A673 (cell line): ENCODE measurements around the gene H19. TPM values are rescaled to one million over a fixed set of nuclear protein-coding genes. Genes with fewer than 3 reads are reported as not detected.

Experiments used
- BruUV-seq: library from RNA; stranded (reverse); fragments of 400-500 nt; replicated peaks from 2 replicates; lab custom pipeline; 2021; lab: Mats Ljungman, UMichigan
- CTCF ChIA-PET: fragments of 300-600 bp; sonication (Branson Sonifier 250); formaldehyde crosslinking; loops from one replicate; lab custom pipeline; 2022; ENCODE audit warnings: antibody characterized with exemption; lab: Charles Lee
- POLR2A ChIA-PET: fragments of 300-600 bp; sonication (Branson Sonifier 250); formaldehyde crosslinking; loops from one replicate; lab custom pipeline; 2022; ENCODE audit warnings: antibody characterized with exemption; ENCODE audit not compliant: low non-redundant PET; lab: Charles Lee
- DNase-seq: peaks from one replicate; pipeline ENCODE4 v3.0.0-alpha.2; 2015; ENCODE audit warnings: low spot score
- H3K27ac ChIP-seq: fragments of 200-600 bp; sonication (generic); 2 replicates; pipeline ENCODE4 v1.5.1; 2016; ENCODE audit warnings: mixed run types, low read depth, mild to moderate bottlenecking, mixed read lengths, antibody characterized with exemption, low read length; ENCODE audit not compliant: poor library complexity, severe bottlenecking
- H3K27me3 ChIP-seq: fragments of 200-600 bp; sonication (generic); replicated peaks from 2 replicates; pipeline ENCODE4 v1.6.1; 2017; ENCODE audit warnings: mixed run types, low read depth, mild to moderate bottlenecking, mixed read lengths, antibody characterized with exemption, low read length; ENCODE audit not compliant: insufficient read depth, poor library complexity
- H3K36me3 ChIP-seq: fragments of 200-600 bp; sonication (generic); 2 replicates; pipeline ENCODE4 v1.6.1; 2016; ENCODE audit warnings: mixed run types, mild to moderate bottlenecking, mixed read lengths, antibody characterized with exemption, low read length; ENCODE audit not compliant: insufficient read depth, poor library complexity, severe bottlenecking
- H3K4me1 ChIP-seq: fragments of 200-600 bp; sonication (generic); 2 replicates; pipeline ENCODE4 v1.6.1; 2017; ENCODE audit warnings: mixed run types, mild to moderate bottlenecking, mixed read lengths, antibody characterized with exemption, low read length; ENCODE audit not compliant: insufficient read depth, poor library complexity, severe bottlenecking
- H3K4me3 ChIP-seq: fragments of 200-600 bp; sonication (generic); 2 replicates; pipeline ENCODE4 v1.5.1; 2016; ENCODE audit warnings: low read depth, mixed run types, mild to moderate bottlenecking, mixed read lengths, low read length; ENCODE audit not compliant: poor library complexity, severe bottlenecking
- H3K9me3 ChIP-seq: fragments of 200-600 bp; sonication (generic); 2 replicates; pipeline ENCODE4 v1.6.1; 2016; ENCODE audit warnings: mixed run types, low read depth, mild to moderate bottlenecking, mixed read lengths, antibody characterized with exemption, low read length; ENCODE audit not compliant: poor library complexity, severe bottlenecking
- CTCF ChIP-seq: fragments of 300-800, 200-600 bp; sonication (generic); conservative IDR thresholded peaks from 2 replicates; pipeline ENCODE4 v1.5.1; 2017; ENCODE audit warnings: low read depth, mild to moderate bottlenecking, antibody characterized with exemption, low read length, moderate library complexity, mixed read lengths
- EZH2 ChIP-seq: fragments of 200-600 bp; sonication (generic); IDR thresholded peaks from 2 replicates; pipeline ENCODE4 v1.6.1; 2017; ENCODE audit warnings: borderline replicate concordance, low read depth, mild to moderate bottlenecking, mixed read lengths, antibody characterized with exemption, low read length; ENCODE audit not compliant: poor library complexity, severe bottlenecking
- intact Hi-C: fragments of 100-400 bp; cut with micrococcal nuclease; formaldehyde crosslinking; loops from one replicate; pipeline ENCODE4 v1.10.0; 2022; ENCODE audit not compliant: unreplicated experiment
- total RNA-seq: library from RNA; stranded (reverse); gene quantifications from 2 replicates; pipeline ENCODE4 v1.2.3, GENCODE V29; 2021

The H19 gene
- total RNA-seq, 1 experiment from 2014 or later = not detected

GRCh38 chr11:2031058-2031457 lies 33.4 kb upstream of the H19 start:
- POLR2A ChIA-PET = no interaction called here
- no peaks in the 10 kb centered on the region for H3K4me1 ChIP-seq

GRCh38 chr11:2027708-2028107 lies 30.1 kb upstream of the H19 start:
- ChIA-PET POLR2A (no interaction called here), CTCF (no interaction called here)
- no peak for TF ChIP-seq CTCF
- no peak for TF ChIP-seq EZH2
- Histone ChIP-seq H3K9me3 (no peaks in the 10 kb centered on the region), H3K36me3 (no peaks in the 10 kb centered on the region), H3K27ac (no peak overlapping the region), H3K4me3 (no peak overlapping the region), H3K4me1 (no peaks in the 10 kb centered on the region), H3K27me3 (no peaks in the 10 kb centered on the region)
- no peak for DNase-seq
- BruUV-seq = no TSS peak
- intact Hi-C loops = no loop called here

More at GRCh38 chr11:2031058-2031457, 33.4 kb upstream of the H19 start:
- intact Hi-C loops = no loop called here
- no TSS peak for BruUV-seq
- H3K4me3 ChIP-seq = no peak overlapping the region
- CTCF ChIA-PET = no interaction called here
- no peaks in the 10 kb centered on the region for H3K27me3 ChIP-seq
- no peaks in the 10 kb centered on the region for H3K9me3 ChIP-seq
- H3K36me3 ChIP-seq = no peaks in the 10 kb centered on the region
- no peak overlapping the region for H3K27ac ChIP-seq
- no peak for DNase-seq
- no peak for TF ChIP-seq EZH2
- TF ChIP-seq CTCF = no peak

- intact Hi-C loops = no loop called here
- ChIA-PET CTCF (no interaction called here), POLR2A (no interaction called here)
- Histone ChIP-seq H3K4me3 (no peak overlapping the region), H3K27me3 (no peaks in the 10 kb centered on the region), H3K4me1 (no peaks in the 10 kb centered on the region), H3K36me3 (no peaks in the 10 kb centered on the region), H3K27ac (no peak overlapping the region), H3K9me3 (no peaks in the 10 kb centered on the region)
- BruUV-seq = no TSS peak
- no peak for DNase-seq
- no peak for TF ChIP-seq EZH2
- TF ChIP-seq CTCF = no peak
Measured at GRCh38 chr11:2015025-2015424, 17.4 kb upstream of the H19 start.
